ENCODE data around the gene ADGRB2. TPM values are rescaled to one million over a fixed set of nuclear protein-coding genes. Genes with fewer than 3 reads are reported as not detected.
A peak's percentile ranks its signal among the peaks of the same experiment; 100 is the strongest.
"Not testable (repeated sequence)": the region's sequence is repeated elsewhere in the genome, so short reads cannot be mapped to it uniquely, and the experiment has no call there.

ADGRB2 gene
- total RNA-seq, 1 donor from 2014 or later: 42.4 TPM

DNA sequence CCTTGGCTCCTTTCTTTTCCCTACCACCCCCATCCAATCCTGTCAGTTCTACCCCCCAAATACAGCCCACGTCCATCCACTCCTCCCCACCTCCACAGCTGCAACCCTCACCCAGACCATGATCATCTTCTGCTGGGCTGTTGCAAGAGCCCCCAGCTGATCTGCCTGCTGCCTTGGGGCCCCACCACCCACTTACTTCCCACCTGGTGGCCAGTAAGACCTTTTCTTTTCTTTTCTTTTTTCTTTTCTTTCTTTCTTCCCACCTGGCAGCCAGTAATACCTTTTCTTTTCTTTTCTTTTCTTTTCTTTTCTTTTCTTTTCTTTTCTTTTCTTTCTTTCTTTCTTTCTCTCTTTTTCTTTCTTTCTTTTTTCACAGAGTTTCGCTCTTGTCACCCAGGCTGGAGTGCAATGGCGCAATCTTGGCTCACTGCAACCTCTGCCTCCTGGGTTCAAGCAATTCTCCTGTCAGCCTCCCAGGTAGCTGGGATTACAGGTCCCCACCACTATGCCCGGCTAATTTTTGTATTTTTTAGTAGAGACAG, 57.0 kb downstream of the ADGRB2 start:
- FAIRE-seq: not testable (repeated sequence)

DNA sequence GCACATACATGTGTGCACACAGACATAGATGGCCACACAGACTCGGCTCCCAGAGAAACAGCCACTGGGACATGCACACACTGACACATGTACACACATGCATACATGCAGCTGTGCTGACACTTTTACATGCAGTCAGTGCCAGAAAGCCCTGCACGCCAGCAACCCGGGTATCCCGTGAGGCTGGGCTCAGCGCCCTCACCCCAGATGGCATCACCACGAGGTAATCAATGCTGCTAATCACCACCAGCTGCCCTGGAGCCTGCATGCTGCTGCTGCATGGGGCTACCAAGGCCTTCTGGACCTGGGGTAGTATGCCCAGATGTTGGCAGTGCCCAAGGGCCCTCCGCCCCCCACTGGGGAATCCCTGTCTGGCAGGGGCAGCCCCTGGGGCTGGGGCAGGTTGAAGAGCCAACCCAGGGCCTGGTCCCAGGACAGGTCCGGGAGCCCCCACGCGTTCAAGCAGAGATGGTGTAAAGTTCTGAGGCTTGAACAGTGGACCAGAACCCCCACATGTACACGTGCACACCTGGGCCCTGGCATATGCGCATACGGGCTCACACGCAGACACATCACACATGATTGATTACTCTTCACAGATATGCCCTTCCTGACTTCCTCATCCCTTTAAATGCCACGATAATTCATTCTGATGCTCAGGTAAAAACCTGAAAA, 57.6 kb downstream of the ADGRB2 start:
- DNase-seq (ENCODE audit: low spot score in 2 of 2) (no peak), FAIRE-seq (no peak)

More for the DNA sequence above, 57.0 kb downstream of the ADGRB2 start:
- DNase-seq (ENCODE audit: low spot score in 2 of 2): not testable (repeated sequence)

DNA sequence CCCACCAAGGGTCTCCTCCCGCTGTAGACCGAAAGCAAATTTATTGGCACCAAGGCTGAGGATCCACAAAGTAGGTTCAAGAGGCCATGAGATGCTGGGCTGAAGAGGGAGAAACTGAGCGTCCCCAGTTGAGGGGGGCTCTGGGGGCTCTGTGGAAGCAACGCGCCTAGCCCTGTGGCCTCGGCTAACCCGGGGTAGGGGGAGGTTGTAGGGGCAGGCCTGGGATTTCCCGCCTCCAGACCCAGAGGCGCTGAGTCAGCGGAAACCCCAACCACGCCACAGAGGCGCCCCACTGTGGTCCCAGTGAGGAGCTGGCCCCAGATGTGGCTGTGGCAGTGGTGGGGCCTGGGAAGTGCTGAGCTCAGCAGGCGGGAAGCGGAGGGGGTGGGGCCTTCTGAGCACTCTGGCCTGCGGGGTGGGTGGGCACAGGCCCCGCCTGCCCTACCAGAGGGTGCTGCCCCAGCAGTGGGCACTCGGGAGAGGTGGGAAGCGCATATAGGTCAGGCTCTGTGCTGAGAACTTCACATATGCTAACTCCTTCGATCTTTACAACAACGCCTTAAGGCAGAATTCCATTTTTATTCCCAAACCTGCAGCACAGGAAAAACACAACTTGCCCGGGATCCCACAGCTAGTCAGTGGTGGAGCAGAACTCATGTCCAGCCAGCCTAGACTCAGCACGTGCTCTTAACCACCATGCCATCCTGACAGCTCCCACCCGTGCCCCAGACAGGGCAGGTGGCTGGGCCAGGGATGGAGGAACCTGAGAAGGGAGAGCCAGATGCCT, 58.9 kb downstream of the ADGRB2 start:
- DNase-seq (ENCODE audit: low spot score in 2 of 2) (peak; percentile 57 to 68), FAIRE-seq (no peak)

DNA sequence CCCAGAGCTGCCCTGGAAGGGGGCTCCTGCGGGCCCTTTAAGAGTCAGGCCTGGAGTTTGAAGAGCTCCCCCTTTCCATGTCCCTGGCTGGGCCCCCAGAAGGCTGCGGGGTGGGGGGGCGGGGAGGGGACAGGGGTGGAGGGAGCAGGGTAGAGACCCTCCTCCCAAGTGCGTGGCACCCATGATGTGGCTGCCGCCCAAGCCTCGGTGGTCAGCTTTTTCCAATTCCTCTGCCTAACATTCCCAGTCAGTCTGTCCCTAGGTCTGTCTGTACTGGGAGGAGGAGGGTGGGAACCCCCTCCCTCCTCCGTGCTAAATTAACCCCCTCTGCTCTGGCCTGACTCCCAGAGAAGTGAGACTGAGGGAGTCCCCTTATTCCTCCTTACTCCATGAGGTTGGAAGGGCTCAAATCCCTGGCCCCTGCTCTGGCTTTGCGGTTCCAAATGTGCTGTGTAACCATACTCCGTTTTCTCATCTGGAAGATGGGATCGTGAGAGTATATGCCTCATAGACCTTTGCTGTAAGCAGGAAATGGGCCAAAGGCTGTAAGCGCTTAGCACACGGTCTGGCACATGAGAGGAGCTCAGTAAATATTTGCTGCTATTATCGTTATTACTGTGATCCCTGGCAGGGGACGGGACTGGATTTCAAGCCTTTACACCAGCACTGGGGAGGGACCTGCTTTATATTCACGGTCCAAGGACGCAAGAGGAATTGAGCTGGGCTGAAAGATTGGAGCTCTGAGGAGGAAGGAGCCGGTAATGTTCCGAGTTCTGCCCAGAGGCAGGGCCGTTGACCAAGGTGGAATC, 59.7 kb downstream of the ADGRB2 start:
- no peak for DNase-seq (ENCODE audit: low spot score in 2 of 2)
- no peak for FAIRE-seq

DNA sequence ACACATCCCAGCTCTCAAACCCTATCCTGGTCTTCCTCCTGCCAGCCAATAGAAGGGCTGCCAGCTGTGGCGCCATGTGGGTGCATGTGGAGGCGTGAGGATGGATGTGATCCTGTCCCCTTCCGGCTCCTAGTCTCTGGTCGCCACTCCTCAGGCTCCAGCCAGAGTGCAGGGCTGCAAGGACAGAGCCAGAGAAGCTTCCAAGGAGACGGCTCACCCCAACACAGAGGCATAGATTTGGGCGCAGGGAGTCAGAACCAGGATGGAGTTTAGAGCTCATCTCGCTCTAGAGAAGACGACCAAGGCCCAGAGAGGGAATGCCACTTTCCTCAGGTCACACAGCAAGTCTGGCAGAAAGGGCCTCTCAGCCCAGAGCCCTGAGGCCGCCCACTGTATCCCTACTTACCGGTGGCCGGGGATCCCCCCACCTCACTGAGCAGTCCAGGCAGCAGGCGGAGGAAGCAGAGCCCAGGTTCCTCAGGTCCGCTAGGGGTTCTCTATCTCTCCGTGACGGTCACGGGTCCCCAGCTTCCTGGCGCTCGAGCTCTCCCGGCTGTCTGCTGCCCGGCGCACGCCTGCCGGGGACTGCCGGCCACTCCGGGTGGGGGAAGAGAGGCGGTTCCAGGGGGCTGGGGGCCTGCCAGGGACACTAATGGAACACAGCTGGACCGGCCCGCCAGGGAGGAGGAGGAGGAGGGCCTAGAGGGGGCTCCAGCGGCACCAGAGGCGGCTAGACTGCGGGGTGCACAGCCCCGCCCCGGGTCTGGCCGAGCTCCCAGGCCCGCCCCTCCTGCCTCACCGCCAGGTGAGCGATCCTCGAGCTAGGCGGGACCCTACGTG, 60.5 kb downstream of the ADGRB2 start, which contains the start of gene COL16A1:
Gene COL16A1 (minus strand): TSS at position 587 of the 840 bp plus-strand sequence. CDS start 1,824 bp downstream, outside the sequence.
- no peak for FAIRE-seq
- peak; percentile 63 to 68 for DNase-seq (ENCODE audit: low spot score in 2 of 2)

DNA sequence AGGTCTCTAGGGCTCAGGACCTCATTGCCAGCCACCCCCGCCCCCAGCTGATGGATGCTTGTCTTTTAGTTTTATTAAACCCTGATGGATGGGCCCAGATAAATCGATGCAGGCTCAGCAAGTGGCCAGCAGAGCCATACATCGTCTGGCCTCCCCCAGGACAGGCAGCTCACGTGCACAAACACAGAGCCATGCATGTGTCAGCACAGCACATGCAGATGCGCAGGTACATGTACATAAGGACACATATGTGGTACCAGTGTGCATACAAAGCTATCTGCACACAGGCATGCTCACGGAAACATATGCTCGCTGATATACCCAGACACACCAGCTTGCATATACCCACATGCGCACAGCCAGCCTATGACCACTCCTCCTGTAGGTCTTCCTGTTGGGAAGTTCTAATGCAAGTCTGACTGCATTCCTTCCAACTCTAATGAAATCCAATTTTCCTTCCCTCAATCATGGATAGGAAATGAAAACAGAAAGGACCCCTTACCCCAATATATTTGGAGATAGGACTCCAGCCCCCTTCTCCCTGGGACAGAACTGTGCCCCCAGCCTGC, 61.2 kb downstream of the ADGRB2 start:
- FAIRE-seq (no peak), DNase-seq (ENCODE audit: low spot score in 2 of 2) (no peak)

DNA sequence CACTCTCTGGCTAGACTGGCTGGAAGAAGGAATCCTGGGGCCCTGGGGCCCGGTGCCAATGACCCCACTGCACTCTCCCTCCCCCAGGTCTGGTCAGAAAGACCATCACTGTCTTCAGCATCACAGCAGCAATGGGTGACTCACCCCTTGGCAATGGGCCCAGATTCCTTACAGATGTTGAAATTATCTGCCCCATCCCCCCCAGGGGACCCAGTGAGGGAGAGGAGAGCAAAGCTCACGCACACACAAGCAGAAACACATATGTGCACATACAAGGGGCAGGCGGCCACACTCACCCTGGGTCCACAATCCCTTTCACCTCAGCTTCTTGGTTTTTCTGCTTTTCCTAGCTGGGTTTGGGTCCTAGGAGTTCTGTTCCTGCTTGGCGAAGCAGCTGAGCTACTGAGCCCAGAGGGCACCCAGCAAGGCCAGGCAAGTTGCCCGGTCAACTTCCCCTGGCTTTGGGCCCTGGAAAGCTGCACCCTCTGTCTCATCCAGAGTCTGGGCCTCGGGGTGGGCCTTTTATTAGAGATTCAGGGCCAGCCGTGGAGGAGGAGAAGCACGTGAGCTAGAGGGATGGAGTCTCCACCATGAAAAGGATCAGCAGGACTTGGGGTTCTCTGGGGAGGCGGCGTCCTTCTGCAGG, 62.9 kb downstream of the ADGRB2 start:
- FAIRE-seq (no peak), DNase-seq (ENCODE audit: low spot score in 2 of 2) (peak; percentile 73 to 79)

DNA sequence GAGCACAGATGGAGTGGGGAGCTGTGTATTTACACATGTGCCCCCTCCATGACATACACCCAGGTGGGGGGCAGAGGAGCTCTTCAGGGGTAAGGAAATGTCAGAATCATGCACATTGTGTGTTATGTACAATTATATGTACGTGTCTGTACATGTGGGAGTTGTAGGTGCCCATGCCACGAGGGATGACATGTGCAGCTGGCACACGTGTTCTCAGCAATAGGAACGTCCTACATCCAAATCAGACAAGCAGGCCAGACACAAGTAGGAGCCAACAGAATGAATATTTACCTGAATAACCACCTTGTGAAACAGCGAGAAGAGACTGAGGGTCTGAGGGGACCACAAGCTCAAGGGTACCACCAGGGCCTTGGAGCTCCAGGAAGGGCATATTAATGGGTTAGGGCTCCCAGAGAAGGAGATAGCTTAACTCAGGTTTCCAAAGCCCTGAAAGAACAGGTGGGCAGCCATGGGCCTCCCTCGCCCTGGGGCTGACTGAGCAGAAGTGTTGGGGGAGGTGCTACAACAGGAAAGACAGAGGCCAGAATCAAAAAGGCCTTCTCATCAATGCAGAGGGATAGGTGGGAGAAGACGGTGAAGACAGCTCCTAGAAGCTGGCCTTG, 63.6 kb downstream of the ADGRB2 start:
- no peak for FAIRE-seq
- no peak for DNase-seq (ENCODE audit: low spot score in 2 of 2)

DNA sequence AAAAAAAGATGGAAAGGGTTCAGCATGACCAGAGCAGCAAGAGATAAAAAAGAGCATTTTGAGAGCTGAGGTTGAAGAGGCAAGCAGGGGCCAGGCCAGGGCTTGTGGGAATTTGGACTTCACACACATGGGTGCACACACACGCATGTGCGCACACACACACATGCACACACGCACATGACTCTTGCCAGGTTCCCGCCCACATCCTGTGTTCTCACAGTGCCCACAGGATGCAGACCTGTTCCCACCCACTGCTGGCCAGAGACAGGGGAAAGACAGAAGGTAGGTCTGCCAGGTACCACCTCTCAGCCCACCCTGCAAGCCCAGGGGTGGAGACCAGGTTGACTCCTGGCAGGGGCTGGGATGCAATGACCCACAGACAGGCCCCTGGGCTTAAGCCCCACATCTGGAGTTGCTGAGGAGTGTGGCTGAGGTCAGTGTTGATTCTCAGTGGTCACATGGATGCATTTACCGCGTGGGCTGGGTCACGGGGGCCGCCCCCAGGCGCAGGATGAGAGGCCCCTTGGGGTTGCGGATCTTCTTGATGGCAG, 64.7 kb downstream of the ADGRB2 start:
- DNase-seq (ENCODE audit: low spot score in 2 of 2): no peak
- no peak for FAIRE-seq

DNA sequence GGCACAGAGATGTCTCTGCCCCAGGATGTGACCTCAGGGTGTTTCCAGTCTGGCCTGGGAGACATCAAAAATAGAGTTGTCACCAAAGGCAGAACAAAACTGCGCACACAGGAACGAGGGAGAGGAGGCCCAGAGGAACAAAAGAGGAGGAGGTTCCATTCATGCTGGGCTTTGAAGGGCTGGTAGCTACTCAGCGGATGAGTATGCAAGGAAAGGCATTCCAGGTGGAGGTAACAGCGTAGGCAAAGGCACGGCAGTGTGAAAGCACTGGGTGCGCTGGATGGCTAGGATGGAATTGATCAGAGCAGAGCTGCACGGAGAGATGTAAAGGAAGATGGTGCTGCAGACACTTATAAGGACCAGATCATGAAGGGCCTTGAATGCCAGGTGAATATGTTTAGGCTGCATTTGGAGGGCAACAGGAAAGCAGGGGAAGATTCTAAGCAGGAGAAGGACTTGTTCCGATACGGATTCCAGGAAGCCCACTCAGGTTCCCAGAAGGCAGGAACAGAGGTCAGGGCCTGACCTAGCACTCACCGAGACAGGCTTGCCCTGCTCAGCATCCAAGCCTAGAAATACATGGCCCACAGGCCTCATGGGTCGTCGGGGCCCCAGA, 66.7 kb downstream of the ADGRB2 start:
- FAIRE-seq: no peak
- no peak for DNase-seq (ENCODE audit: low spot score in 2 of 2)

DNA sequence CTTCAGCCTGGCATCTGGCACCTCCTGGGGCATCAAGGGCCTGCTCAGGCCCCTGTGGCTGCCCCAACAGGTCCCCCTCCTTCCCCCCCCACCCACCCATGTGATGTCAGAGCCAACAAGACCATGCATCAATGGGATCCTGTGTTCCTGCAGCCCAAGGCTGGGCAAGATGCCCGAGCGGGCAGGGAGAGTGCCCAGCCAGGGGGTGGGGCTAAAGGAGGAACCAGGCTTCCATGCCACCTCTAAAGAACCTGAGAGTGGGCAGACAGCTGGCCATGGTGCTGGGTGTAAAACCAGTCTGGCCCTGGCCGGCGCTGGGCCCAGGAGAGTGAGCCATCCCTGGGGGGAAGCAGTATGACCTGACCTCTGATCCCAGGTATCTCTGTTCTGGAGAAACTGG, 67.9 kb downstream of the ADGRB2 start:
- DNase-seq (ENCODE audit: low spot score in 2 of 2) (peak; percentile 73 to 78), FAIRE-seq (no peak)

DNA sequence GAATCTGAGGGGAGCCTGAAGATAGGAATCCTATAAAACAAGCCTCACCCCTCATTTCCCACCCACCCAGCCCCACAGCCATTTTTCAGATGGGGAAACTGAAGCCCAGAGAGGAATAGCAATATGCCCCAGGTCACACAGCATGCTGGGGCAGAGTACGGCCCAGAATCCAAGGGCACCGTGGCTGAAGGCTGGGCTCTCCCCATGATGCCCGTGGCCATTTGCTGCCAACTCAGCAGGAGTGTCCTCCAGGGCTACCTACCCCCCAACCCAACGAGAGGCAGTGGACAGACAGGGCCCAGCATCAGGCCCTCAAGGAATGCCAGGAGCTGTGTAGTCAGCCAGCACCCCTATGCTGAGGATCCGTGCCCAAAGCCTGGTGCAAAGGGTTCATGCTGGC, 68.8 kb downstream of the ADGRB2 start:
- no peak for DNase-seq (ENCODE audit: low spot score in 2 of 2)
- no peak for FAIRE-seq

DNA sequence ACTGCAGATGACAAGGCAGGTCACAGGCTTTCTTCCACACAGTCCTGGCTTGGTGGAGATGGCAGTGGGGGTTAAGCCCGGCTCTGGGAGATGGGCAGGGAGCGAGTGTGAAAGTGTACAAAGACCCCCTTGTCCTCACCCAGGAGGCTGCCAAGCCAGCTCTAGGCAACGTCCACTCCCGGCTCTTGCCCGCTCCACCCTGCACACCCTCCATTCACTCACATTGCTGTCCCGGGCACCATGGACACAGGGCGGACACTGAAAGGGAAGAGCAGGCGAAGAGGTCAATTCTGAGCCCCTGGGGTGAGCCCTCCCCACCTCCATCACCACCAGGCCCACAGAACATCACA, 69.2 kb downstream of the ADGRB2 start:
- FAIRE-seq (no peak), DNase-seq (ENCODE audit: low spot score in 2 of 2) (peak; percentile 70 to 71)

DNA sequence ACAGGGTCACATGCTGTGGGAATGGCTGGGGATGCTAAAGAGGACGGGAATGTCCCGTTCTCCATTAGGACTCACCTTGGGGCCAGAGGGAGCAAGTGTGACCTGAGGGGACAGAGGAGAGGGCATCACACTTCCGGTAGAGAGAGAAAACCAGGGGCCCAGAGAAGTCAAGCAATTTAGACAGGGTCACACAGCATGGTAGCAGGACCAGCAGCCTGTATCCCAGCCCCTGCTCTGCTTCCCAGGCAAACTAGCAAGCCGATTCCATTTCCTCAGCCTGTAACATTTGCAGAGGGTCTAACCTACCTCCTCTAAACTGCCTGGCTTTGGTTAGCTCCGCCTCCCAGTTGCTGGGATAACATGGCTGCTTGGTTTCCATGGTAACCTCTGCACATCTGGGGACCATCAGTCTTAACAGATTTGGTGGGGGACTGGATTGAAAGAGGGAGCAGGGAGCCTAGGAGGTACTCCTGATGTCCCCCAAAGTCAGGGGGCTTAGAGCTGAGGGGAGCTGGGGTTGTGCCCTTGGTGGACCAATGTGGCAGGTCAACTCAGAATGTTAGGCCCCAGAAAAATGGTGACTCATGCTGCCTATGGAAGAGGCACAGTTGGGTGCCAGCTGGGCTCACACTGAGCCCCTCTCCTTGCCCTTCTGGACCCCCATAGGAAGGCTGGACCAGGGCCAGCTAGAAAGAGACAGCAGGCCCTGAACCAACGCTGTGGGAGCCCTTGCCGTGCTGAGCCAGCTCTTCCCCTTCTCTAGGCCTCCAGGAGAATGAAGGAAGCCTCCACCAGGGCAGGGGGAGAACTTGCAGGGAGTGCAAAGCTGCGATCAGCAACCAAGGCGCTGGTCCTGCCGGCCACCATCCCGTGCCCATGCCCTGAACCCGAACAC, 69.8 kb downstream of the ADGRB2 start:
- no peak for FAIRE-seq
- no peak for DNase-seq (ENCODE audit: low spot score in 2 of 2)

DNA sequence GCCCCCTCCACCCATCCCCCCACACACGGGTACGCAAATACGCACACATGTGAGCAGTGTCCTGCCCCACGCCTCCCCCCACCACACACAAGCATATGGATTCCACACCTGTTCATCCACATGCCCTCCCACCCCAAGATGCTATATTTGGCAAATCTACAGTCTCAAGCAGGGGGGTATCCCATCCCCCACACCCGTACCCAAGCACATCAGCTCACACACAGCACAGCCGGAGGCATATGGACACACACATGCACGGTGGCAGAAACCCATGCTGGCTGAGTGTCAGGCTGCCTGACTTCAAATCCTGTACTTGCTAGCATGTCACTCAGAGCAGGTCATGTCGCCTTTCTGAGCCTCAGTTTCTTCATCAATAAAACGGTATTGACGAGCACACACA, 70.9 kb downstream of the ADGRB2 start:
- no peak for DNase-seq (ENCODE audit: low spot score in 2 of 2)
- no peak for FAIRE-seq

DNA sequence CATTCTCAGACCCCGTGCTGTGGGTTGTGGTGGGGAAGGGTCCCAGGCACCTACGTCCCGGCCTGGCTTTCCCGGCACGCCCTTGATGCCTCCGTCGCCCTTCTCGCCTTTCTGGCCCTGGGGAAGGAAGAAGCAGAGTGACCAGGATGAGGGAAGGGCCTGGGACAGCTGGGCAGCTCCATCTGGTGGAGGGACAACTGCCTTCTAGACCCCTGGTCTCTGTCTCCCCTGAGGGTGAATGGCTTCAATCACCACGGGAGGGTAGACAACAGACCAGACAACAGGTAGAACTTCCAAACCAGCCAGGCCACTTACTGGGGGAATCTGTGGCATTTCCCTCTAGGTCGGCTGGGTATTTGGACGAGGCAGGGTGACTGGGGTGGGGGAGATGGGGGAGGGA, 72.2 kb downstream of the ADGRB2 start:
- FAIRE-seq (no peak), DNase-seq (ENCODE audit: low spot score in 2 of 2) (no peak)

DNA sequence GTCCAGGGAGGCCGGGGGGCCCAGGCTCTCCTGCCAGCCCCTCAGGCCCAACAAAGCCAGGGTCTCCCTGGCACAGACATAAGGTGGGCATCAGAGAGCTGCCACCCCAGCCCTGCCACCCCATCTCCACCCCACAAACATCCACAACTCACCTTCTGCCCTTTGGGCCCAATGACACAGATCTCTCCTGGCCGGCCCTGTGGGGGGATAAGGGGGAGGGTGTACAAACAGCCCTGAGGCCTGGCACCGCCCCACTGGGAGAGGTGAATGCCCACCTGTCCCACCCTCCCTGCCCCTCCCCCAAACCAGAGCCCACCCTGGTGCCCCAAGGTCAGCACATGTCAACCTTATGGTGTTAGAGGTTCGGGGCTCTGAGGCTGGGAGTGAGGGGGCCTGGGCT, 72.7 kb downstream of the ADGRB2 start:
- FAIRE-seq (no peak), DNase-seq (ENCODE audit: low spot score in 2 of 2) (no peak)
